Measurements from ENCODE around the gene CYB5RL.

DNA sequence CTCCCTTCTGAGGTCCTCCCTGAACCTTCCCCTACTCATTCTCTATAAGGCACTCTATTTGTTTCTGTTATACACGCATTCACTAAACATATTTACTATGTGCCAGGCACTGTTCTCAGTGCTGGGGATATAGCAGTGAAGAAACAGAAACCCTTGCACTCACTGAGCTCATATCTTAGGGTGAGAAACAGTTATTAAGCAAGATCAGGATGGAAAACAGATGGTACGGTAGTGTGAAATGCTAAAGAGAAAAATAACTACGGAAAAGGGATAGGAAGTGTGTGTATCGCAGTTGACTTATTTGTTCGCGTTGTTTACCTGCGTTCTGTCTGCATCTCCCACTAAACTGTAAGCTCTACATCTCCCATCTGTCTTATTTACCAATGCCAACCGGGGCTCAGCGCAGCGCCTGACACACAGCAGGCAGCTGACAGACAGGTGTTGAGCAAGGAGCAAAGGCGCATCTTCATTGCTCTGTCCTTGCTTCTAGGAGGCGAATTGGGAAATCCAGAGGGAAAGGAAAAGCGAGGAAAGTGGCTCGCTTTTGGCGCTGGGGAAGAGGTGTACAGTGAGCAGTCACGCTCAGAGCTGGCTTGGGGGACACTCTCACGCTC is 572 bp downstream of the CYB5RL start:
- TF ChIP-seq SUZ12 (IDR thresholded peaks at IDR 0.05) = no peak
- no peak for TF ChIP-seq LEF1 (IDR thresholded peaks at IDR 0.05; ENCODE audit: borderline replicate concordance)
- no peak for TF ChIP-seq FOXM1 (IDR thresholded peaks at IDR 0.05; ENCODE audit: borderline replicate concordance)
- no peak for TF ChIP-seq SP1 (IDR thresholded peaks at IDR 0.05)
- TF ChIP-seq FOXK2 (IDR thresholded peaks at IDR 0.05) = no peak
- TF ChIP-seq TARDBP (IDR thresholded peaks at IDR 0.05) = no peak
- TF ChIP-seq NFRKB (IDR thresholded peaks at IDR 0.05) = no peak
- no peak for TF ChIP-seq BHLHE40 (IDR thresholded peaks at IDR 0.05; ENCODE audit: borderline replicate concordance)
- TF ChIP-seq FOXA1 (IDR thresholded peaks at IDR 0.05) = no peak
- TF ChIP-seq ELF4 (IDR thresholded peaks at IDR 0.05) = no peak
- TF ChIP-seq, protein P1, sequence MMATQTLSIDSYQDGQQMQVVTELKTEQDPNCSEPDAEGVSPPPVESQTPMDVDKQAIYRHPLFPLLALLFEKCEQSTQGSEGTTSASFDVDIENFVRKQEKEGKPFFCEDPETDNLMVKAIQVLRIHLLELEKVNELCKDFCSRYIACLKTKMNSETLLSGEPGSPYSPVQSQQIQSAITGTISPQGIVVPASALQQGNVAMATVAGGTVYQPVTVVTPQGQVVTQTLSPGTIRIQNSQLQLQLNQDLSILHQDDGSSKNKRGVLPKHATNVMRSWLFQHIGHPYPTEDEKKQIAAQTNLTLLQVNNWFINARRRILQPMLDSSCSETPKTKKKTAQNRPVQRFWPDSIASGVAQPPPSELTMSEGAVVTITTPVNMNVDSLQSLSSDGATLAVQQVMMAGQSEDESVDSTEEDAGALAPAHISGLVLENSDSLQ (IDR thresholded peaks at IDR 0.05) = no peak

Measured in HEK293T (cell line).